GM03348 (cell line): ENCODE results near the gene SFXN4.

ENCODE experiments used
- DNase-seq: peaks from one replicate; pipeline ENCODE4 v3.0.0; 2012; ENCODE audit warnings: low spot score

The SFXN4 gene, protein sequence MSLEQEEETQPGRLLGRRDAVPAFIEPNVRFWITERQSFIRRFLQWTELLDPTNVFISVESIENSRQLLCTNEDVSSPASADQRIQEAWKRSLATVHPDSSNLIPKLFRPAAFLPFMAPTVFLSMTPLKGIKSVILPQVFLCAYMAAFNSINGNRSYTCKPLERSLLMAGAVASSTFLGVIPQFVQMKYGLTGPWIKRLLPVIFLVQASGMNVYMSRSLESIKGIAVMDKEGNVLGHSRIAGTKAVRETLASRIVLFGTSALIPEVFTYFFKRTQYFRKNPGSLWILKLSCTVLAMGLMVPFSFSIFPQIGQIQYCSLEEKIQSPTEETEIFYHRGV

DNA sequence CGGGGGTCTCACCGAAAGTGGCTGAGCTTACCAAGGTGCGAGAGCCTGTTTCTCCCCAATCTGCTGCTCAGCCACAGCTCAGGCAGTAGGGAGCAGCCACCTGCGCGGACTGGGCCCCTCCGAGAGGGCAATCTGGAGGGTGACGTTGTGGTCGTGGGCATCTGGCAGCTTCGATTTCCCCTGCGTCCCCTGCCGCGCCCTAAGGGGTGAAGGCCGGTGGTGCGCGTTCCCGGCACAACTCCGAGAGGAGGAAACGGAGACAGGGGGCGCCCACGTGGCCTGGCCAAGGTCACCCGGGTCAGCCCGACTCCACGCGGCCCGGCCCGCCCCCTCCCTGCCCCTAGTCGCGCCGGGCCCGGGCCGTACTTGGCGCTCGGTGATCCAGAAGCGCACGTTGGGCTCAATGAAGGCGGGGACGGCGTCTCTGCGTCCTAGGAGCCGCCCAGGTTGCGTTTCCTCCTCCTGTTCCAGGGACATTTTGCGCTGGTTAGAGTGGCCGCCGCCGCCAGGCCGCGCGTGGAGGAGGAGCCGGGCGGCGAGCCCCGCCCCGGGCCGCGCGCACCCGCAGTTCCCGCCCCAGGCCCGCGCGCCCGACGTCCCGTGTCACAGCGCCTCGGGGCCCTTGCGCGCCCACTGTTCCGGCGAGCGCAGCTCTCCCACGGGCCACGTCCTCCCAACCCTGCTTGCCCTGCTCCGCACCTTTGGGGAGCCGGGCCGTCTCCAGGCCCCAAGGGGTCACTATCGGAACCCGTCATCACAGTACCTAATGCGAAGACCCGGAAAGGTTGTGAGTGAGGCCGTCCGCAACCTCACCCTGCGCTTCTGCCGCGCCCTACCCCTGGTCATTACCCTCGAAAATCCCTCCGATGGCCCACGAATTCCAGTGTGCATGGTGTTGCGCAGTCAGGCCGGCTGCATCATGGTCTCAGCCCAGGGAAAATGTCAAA lies at the start of gene SFXN4:
Gene SFXN4, minus strand, starts transcription at position 544 of the 947 bp plus-strand sequence. Its CDS starts 67 bp downstream, at position 477.
- peak; percentile 95 for DNase-seq

DNA sequence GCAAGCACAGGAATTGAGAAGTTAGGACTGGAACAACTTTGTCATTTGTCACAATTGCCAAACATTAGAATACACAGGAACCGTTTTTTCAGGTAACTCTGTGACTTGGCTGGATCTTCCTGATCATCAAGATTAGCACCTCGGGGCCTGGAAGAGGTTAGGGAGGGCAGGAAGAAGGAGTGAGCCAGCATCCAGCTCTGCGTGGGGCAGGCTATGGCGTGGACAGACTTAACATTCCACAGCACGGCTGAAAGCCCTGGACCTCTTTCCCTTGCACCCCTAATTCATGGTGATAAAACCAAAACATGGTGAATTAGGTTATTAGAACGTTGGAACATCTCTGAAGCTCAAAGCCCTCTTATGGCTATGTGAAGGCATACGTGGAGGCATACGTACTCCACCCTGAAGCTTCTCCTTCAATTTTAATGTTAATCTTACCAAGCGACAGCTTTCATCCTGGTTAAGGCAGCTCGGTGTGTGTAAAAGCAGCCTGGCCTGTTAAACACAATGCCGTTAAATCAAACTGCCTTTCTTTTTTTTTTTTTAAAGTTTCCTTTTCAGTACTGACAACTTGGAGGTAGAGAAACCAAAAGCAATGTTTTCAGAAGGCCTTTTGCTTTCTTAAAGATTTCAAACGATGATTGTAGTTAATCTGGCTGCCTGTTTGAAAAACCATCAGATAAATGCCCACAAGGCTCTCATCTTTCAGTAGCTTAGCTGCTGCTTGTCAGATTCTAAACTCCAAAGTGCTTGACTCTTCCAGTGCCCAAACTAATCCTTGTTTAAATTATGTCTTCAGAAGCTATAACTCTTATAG lies 46.3 kb upstream of the SFXN4 start:
- DNase-seq = no peak

DNA sequence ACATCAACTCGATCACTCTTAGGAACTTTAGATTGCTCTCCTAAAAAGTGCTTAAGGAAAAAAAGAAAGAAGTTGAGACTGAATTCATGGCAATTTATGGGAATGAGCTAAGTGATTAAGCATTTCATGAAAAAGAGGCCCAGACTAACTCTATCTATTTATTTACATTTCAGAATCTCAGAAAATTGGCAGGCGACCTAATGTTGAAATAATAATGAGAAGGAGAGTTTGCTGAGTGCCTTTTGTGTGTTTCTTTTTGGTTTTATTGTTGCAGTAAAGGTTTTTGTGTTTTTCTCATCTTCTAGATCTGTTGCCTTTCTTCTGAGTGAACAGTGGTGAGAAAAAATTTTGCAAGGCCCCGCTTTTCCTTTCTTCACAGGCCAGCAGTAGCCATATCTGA lies 45.7 kb upstream of the SFXN4 start:
- peak; percentile 43 for DNase-seq

- no peak for DNase-seq
Measured at GRCh38 chr10:119210633-119211032, 45.1 kb upstream of the SFXN4 start.

- DNase-seq = no peak
Measured at GRCh38 chr10:119209736-119210355, 44.3 kb upstream of the SFXN4 start.

- peak; percentile 69 for DNase-seq
Measured at GRCh38 chr10:119209035-119209735, 43.7 kb upstream of the SFXN4 start.

DNA sequence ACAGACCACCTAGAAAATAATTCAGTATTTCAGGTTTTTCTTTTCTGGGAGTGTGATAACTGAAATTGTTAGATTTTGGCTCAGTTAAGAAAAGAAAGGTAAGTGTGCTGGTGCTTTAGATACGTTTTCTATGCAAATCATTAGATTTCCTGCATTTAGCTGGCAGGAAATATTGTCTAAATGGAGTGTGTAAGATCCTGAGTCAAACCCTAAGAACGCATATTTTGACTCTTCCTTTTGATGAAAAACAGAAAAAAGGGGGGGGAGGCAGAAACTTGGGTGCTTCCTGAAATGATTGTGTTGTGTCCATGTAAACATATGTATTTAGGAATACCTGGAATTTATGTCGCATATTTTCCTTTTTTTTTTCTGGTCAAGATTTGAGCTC lies 43.0 kb upstream of the SFXN4 start:
- DNase-seq = peak; percentile 39

DNA sequence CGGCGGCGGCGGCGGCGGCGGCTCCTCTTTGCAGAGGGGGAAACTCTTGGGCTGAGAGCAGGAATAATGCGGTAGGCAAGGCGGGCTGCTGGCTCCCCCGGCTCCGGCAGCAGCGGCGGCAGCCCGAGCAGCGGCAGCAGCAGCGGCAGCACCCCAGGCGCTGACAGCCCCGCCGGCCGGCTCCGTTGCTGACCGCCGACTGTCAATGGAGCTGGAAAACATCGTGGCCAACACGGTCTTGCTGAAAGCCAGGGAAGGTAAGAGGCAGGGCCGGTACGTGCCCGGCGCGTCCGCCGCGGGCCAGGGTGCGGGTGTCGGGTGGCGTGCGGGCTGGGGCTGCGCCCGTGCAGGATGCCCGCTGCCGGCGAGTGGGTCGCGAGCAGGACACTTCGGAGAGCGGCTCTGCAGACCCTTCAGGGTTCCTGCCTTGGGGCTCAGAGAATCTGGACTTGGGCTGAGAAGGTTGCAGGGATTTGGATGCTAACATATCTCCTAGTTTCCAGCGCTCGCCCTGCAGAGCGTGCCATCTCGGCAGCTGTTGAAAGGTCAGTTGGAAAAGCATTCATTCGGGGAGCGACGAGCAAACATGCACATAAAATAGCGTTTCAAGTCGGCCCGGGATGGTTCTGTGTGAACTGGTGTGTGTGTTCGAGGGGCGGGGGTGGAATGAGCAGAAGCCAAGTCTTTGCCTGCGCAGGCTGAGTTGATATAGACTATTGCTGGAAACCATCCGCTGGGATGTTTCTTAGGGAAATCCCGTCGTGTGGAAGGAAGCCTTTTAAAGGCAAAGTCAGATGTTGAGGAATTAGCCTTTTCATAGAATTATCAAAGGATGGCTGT lies 42.4 kb upstream of the SFXN4 start:
- peak; percentile 24 for DNase-seq

GRCh38 chr10:119207366-119207666 lies 41.8 kb upstream of the SFXN4 start, which contains the start of gene GRK5:
Gene GRK5, plus strand, starts transcription at chr10:119207571. Its CDS starts 347 bp downstream, at chr10:119207918.
- peak; percentile 99 for DNase-seq

GRCh38 chr10:119206603-119207365 lies 41.3 kb upstream of the SFXN4 start:
- DNase-seq = peak; percentile 87

- peak; percentile 47 for DNase-seq
Measured at GRCh38 chr10:119205894-119206602, 40.5 kb upstream of the SFXN4 start.

- DNase-seq = peak; percentile 44
Measured at GRCh38 chr10:119203006-119203405, 37.5 kb upstream of the SFXN4 start.

- no peak for DNase-seq
Measured at GRCh38 chr10:119201233-119201632, 35.7 kb upstream of the SFXN4 start.

GRCh38 chr10:119199231-119199992 lies 33.9 kb upstream of the SFXN4 start:
- DNase-seq = peak; percentile 79

- no peak for DNase-seq
Measured at GRCh38 chr10:119198438-119198837, 32.9 kb upstream of the SFXN4 start.

GRCh38 chr10:119197921-119198320 lies 32.4 kb upstream of the SFXN4 start:
- DNase-seq = peak; percentile 38

GRCh38 chr10:119191881-119192280 lies 26.4 kb upstream of the SFXN4 start:
- no peak for DNase-seq
